ENCODE data around the gene ITPKB.

ITPKB gene

GRCh38 chr1:226664413-226665101 is 74.5 kb downstream of the ITPKB start:
- no peak for DNase-seq (ENCODE audit: low read depth)
- H3K4me3 ChIP-seq (ENCODE audit: low read depth, low read length): no peak overlapping the region
- TF ChIP-seq CTCF (IDR thresholded peaks at IDR 0.05; ENCODE audit: low read depth, low read length) (no peak), MAX (IDR thresholded peaks at IDR 0.05; ENCODE audit: low read depth, low read length) (no peak), POLR2A (IDR thresholded peaks at IDR 0.05; ENCODE audit: extremely low read depth, insufficient read length) (no peak), MYC (IDR thresholded peaks at IDR 0.05; ENCODE audit: low read depth, low read length) (no peak)

GRCh38 chr1:226663327-226663704 is 75.8 kb downstream of the ITPKB start:
- TF ChIP-seq MYC (IDR thresholded peaks at IDR 0.05; ENCODE audit: low read depth, low read length) (no peak), CTCF (IDR thresholded peaks at IDR 0.05; ENCODE audit: low read depth, low read length) (no peak), MAX (IDR thresholded peaks at IDR 0.05; ENCODE audit: low read depth, low read length) (no peak), POLR2A (IDR thresholded peaks at IDR 0.05; ENCODE audit: extremely low read depth, insufficient read length) (no peak)
- H3K4me3 ChIP-seq (ENCODE audit: low read depth, low read length): no peak overlapping the region
- no peak for DNase-seq (ENCODE audit: low read depth)

- peak; percentile 66 for TF ChIP-seq MAX (IDR thresholded peaks at IDR 0.05; ENCODE audit: low read depth, low read length)
- peak; percentile 49 for TF ChIP-seq MYC (IDR thresholded peaks at IDR 0.05; ENCODE audit: low read depth, low read length)
- TF ChIP-seq POLR2A (IDR thresholded peaks at IDR 0.05; ENCODE audit: extremely low read depth, insufficient read length): no peak
- no peak overlapping the region for H3K4me3 ChIP-seq (ENCODE audit: low read depth, low read length)
- DNase-seq (ENCODE audit: low read depth): peak; percentile 88
Measured at GRCh38 chr1:226662642-226663326, 76.3 kb downstream of the ITPKB start.

GRCh38 chr1:226661965-226662364 is 77.1 kb downstream of the ITPKB start:
- no peak overlapping the region for H3K4me3 ChIP-seq (ENCODE audit: low read depth, low read length)
- DNase-seq (ENCODE audit: low read depth): no peak
- no peak for TF ChIP-seq CTCF (IDR thresholded peaks at IDR 0.05; ENCODE audit: low read depth, low read length)
- no peak for TF ChIP-seq POLR2A (IDR thresholded peaks at IDR 0.05; ENCODE audit: extremely low read depth, insufficient read length)
- no peak for TF ChIP-seq MAX (IDR thresholded peaks at IDR 0.05; ENCODE audit: low read depth, low read length)
- no peak for TF ChIP-seq MYC (IDR thresholded peaks at IDR 0.05; ENCODE audit: low read depth, low read length)

GRCh38 chr1:226661271-226661670 is 77.8 kb downstream of the ITPKB start:
- DNase-seq (ENCODE audit: low read depth): no peak
- no peak overlapping the region for H3K4me3 ChIP-seq (ENCODE audit: low read depth, low read length)
- TF ChIP-seq CTCF (IDR thresholded peaks at IDR 0.05; ENCODE audit: low read depth, low read length) (no peak), POLR2A (IDR thresholded peaks at IDR 0.05; ENCODE audit: extremely low read depth, insufficient read length) (no peak), MYC (IDR thresholded peaks at IDR 0.05; ENCODE audit: low read depth, low read length) (no peak), MAX (IDR thresholded peaks at IDR 0.05; ENCODE audit: low read depth, low read length) (no peak)
